Spleen (tissue), 11 donors: ENCODE measurements around the gene HSBP1. TPM values are rescaled to one million over a fixed set of nuclear protein-coding genes. Genes with fewer than 3 reads are reported as not detected.

Experiments
- DNase-seq: peaks from one replicate; pipeline ENCODE4 v3.0.0-alpha.2; 2020
- H3K27ac ChIP-seq, 8 donors: fragments of 200-600 bp; sonication (generic) in 7 of 8; 1 replicate in 4 of 8; 2 replicates in 4 of 8; pipeline versions ENCODE4 v1.5.0 to v1.8.0; 2016 to 2021; ENCODE audit warnings: inconsistent platforms in 4 of 8, mild to moderate bottlenecking in 4 of 8, moderate library complexity in 1 of 8
- H3K27me3 ChIP-seq, 7 donors: fragments of 200-600 bp; sonication (generic) in 6 of 7; replicated peaks in 1 of 7; 1 replicate in 4 of 7; 2 replicates in 3 of 7; pipeline versions ENCODE4 v1.5.0 to v1.8.0; 2016 to 2021; ENCODE audit warnings: inconsistent platforms in 3 of 7, mild to moderate bottlenecking in 1 of 7
- H3K36me3 ChIP-seq, 6 donors: fragments of 200-600 bp; sonication (generic) in 5 of 6; 1 replicate in 4 of 6; 2 replicates in 2 of 6; pipeline versions ENCODE4 v1.5.0 to v1.8.0; 2016 to 2021; ENCODE audit warnings: inconsistent platforms in 2 of 6
- H3K4me1 ChIP-seq, 6 donors: fragments of 200-600 bp; sonication (generic) in 5 of 6; 1 replicate in 3 of 6; 2 replicates in 3 of 6; pipeline versions ENCODE4 v1.5.0 to v1.8.0; 2016 to 2021; ENCODE audit warnings: inconsistent platforms in 3 of 6
- H3K4me3 ChIP-seq, 8 donors: fragments of 200-600 bp; sonication (generic) in 7 of 8; 1 replicate in 4 of 8; 2 replicates in 4 of 8; pipeline versions ENCODE4 v1.5.0 to v1.8.0; 2016 to 2021; ENCODE audit warnings: inconsistent platforms in 4 of 8, mild to moderate bottlenecking in 4 of 8, moderate library complexity in 2 of 8
- H3K9me3 ChIP-seq, 8 donors: fragments of 200-600 bp; sonication (generic) in 7 of 8; 1 replicate in 4 of 8; 2 replicates in 4 of 8; pipeline versions ENCODE4 v1.5.0 to v1.8.0; 2016 to 2021; ENCODE audit warnings: inconsistent platforms in 4 of 8
- POLR2A ChIP-seq, 3 donors: fragments of 450-650 bp; IDR thresholded peaks; one replicate each; pipeline ENCODE4 v1.5.1; 2017; ENCODE audit warnings: antibody characterized with exemption in 3 of 3, mild to moderate bottlenecking in 1 of 3
- POLR2AphosphoS5 ChIP-seq, 3 donors: sonication (generic); formaldehyde crosslinking; IDR thresholded peaks; one replicate each; pipeline ENCODE4 v1.5.1; 2017; ENCODE audit warnings: antibody characterized with exemption in 3 of 3
- WGBS, 5 donors: extraction: QIAGEN DNeasy Blood & Tissue Kit in 3 of 5; methylation state at CpG; one replicate each; pipeline versions ENCODE4 v1.1.5 to v1.1.7; 2013 to 2018; 5-methylcytosine and 5-hydroxymethylcytosine counted together
- intact Hi-C: fragments of 100-400 bp; cut with DNase I; formaldehyde crosslinking; loops from one replicate; pipeline ENCODE4 v1.15.0; 2023; ENCODE audit warnings: low total_unique reads
- polyA plus RNA-seq, 3 donors: library from polyadenylated mRNA; stranded (reverse); fragments of 200-250 nt; gene quantifications; one replicate each; pipeline ENCODE4 v1.2.1, GENCODE V29; 2013
- total RNA-seq, 7 donors: library from RNA; depleted of rRNA in 3 of 7; stranded (reverse); fragments of >200 nt in 3 of 7; fragmentation: NEBNext Ultra II Directional in 4 of 7; extraction: Animal tissue kit (Norgen Biotek cat#: 25700) in 4 of 7; gene quantifications; one replicate each; pipeline versions ENCODE4 v1.1.0 to v1.2.1, GENCODE V29; 2016 to 2021
- TF ChIP-seq, protein P1 (sequence below), 11 experiments: fragments of 200-600 bp in 7 of 11; fragments of 450-650 bp in 4 of 11; sonication (generic) in 4 of 11; IDR thresholded peaks in 8 of 11; conservative IDR thresholded peaks in 3 of 11; 1 replicate in 7 of 11; 2 replicates in 4 of 11; pipeline versions ENCODE4 v1.4.0 to v1.8.0; 2016 to 2021; ENCODE audit warnings: antibody characterized with exemption in 11 of 11, inconsistent platforms in 4 of 11, mild to moderate bottlenecking in 1 of 11
- donor health status: healthy with polysubstance abuse.
- donor health status: DM: no; HTN: no; CAD: no; lungs with moderate emphysema.
- donor health status: DM: no; HTN: no; CAD: no.
- donor health status: Bipolar disorder and iron deficiency.
- donor health status: healthy.
- donor health status: DM: no; HTN: no; CAD: no.
- donor health status: DM: yes; HTN: yes; CAD: no.

Gene HSBP1
- total and polyA plus RNA-seq, 10 donors, result 11.0 to 68.5 (median 38.7) TPM

DNA sequence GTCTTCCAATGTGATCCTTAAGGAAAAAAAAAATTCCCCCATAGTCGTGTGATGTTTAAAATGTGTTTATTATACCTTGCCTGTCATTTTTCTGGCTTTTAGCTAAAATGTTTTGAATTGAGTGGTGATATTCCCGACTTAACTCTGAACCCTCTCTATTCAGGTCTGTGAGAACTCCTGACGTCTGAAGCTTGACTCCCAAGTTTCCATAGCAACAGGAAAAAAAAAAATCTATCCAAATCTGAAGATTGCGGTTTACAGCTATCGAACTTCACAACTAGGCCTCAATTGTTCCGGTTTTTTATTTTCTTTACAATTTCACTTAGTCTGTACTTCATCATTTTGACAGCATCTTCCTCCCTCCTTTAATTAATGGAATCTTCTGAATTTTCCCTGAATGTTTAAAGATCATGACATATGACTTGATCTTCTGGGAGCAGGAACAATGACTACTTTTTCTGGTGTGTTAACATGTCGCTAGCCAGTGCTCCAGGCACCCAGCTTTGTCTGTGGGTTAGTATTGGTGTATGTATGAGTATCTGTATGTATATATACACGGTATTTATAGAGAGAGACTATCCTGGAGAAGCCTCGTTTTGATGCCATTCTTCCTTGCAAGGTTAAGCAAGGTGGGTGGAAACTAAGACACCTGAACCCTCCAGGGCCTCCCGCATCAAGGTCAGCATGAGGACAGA lies 12.8 kb upstream of the HSBP1 start:
- Histone ChIP-seq H3K27me3 (no peaks in the 10 kb centered on the region), H3K27ac (no peak overlapping the region), H3K4me3 (no peak overlapping the region), H3K36me3 (peaks cover 0 to 5% (median 0%) of the 10 kb centered on the region in 6 donors), H3K9me3 (no peaks in the 10 kb centered on the region), H3K4me1 (no peaks in the 10 kb centered on the region)
- TF ChIP-seq POLR2AphosphoS5 (IDR thresholded peaks at IDR 0.05) (no peak), POLR2A (IDR thresholded peaks at IDR 0.05) (no peak)
- TF ChIP-seq, protein P1, sequence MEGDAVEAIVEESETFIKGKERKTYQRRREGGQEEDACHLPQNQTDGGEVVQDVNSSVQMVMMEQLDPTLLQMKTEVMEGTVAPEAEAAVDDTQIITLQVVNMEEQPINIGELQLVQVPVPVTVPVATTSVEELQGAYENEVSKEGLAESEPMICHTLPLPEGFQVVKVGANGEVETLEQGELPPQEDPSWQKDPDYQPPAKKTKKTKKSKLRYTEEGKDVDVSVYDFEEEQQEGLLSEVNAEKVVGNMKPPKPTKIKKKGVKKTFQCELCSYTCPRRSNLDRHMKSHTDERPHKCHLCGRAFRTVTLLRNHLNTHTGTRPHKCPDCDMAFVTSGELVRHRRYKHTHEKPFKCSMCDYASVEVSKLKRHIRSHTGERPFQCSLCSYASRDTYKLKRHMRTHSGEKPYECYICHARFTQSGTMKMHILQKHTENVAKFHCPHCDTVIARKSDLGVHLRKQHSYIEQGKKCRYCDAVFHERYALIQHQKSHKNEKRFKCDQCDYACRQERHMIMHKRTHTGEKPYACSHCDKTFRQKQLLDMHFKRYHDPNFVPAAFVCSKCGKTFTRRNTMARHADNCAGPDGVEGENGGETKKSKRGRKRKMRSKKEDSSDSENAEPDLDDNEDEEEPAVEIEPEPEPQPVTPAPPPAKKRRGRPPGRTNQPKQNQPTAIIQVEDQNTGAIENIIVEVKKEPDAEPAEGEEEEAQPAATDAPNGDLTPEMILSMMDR (IDR thresholded peaks at IDR 0.05 in 8 of 11, conservative IDR thresholded peaks at IDR 0.05 in 3 of 11), result no peak
- WGBS, 5 donors, result 59 to 76% (median 70%) methylated on average over 10 of the region's 10 CpGs
- intact Hi-C loops, result no loop called here
- DNase-seq, result no peak

DNA sequence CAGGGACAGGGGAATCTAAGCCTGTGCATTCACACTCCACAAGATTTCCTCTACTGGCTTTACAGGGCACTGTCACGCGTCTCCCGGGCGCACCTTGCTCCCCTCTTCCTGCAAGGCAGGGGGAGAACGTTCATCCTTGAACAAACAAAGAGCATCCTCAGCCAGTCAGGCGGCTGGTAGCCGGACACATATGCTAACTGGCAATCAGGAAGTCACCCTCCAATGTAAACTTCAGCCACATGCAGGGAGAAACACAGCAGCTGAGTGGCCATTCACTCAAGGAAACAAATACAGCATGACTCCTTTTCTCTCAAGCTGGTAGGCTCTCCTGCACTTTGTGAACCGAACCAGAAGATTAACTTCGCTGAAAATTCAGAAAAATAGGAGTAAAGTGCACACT lies 10.8 kb upstream of the HSBP1 start:
- 70 to 79% (median 71%) methylated on average over 9 of the region's 9 CpGs for WGBS, 5 donors
- no peak overlapping the region for H3K27ac ChIP-seq
- DNase-seq, result no peak
- intact Hi-C loops, result no loop called here
- H3K27me3 ChIP-seq, result no peaks in the 10 kb centered on the region
- H3K36me3 ChIP-seq, result peaks cover 0 to 5% (median 0%) of the 10 kb centered on the region in 6 donors
- H3K4me3 ChIP-seq, result no peak overlapping the region
- H3K4me1 ChIP-seq, result peaks cover 0 to 3% (median 0%) of the 10 kb centered on the region in 6 donors
- TF ChIP-seq POLR2AphosphoS5 (IDR thresholded peaks at IDR 0.05), result no peak
- H3K9me3 ChIP-seq, result no peaks in the 10 kb centered on the region

DNA sequence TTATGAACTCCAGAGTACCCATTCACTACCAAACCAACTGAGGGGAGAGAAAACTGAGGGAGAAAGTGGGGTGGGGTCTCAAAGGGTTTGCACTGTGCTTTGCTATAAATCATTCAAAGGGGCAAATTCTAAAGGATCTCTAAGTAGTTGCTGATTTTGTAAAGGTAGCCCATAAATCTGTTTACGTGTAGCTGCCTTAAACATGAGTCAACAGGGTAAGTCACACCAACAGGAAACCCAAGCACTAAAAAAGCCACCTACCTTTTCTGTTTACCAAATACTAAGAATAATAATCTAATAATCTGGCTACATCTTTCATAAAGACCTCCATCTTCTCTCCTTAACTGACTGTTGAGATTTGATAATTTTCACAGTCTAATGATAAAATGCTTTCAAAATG lies 8.4 kb upstream of the HSBP1 start:
- Histone ChIP-seq H3K27ac (no peak overlapping the region), H3K27me3 (no peaks in the 10 kb centered on the region), H3K36me3 (peaks cover 0 to 5% (median 0%) of the 10 kb centered on the region in 6 donors), H3K4me3 (no peak overlapping the region), H3K9me3 (no peaks in the 10 kb centered on the region), H3K4me1 (peaks cover 0 to 25% (median 0%) of the 10 kb centered on the region in 6 donors)
- intact Hi-C loops, result no loop called here
- DNase-seq, result no peak
- WGBS, 5 donors, result 54 to 96% (median 88%) methylated on average over 1 of the region's 1 CpG
- TF ChIP-seq POLR2AphosphoS5 (IDR thresholded peaks at IDR 0.05) (no peak), POLR2A (IDR thresholded peaks at IDR 0.05) (no peak)
- TF ChIP-seq, protein P1 (IDR thresholded peaks at IDR 0.05 in 8 of 11, conservative IDR thresholded peaks at IDR 0.05 in 3 of 11), result no peak

DNA sequence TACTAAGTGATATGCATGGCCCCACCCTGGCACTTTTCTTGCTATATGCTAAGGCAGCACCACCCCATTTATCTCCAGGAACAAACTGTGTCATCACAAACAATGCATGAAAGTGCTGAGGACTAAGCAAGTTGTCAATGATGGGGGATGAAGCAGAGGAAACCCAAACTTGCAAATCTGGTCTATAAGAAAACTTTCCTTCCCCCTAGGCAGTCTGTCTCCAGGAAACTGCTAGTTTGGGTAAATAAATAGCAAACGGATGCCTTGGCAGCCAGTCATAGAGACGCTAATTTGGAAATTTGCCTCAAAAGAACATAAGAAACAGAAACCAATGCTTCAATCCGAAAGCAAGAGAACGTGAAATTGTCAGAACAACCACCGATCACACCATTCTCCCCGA lies 5.6 kb upstream of the HSBP1 start:
- WGBS, 5 donors, result 23 to 47% (median 40%) methylated on average over 6 of the region's 6 CpGs
- Histone ChIP-seq H3K4me3 (peak overlapping the region in 2 of 8 donors; percentile 27 to 39), H3K36me3 (no peaks in the 10 kb centered on the region), H3K4me1 (peaks cover 0 to 53% (median 16%) of the 10 kb centered on the region in 6 donors), H3K27ac (peak overlapping the region; percentile 37 to 77 (median 68)), H3K9me3 (no peaks in the 10 kb centered on the region), H3K27me3 (no peaks in the 10 kb centered on the region)
- no peak for DNase-seq
- TF ChIP-seq, protein P1 (IDR thresholded peaks at IDR 0.05 in 8 of 11, conservative IDR thresholded peaks at IDR 0.05 in 3 of 11), result no peak
- TF ChIP-seq POLR2AphosphoS5 (IDR thresholded peaks at IDR 0.05) (peak in 1 of 3 donors; percentile 7), POLR2A (IDR thresholded peaks at IDR 0.05) (no peak)
- intact Hi-C loops, result no loop called here
